ENCODE data around the gene INSL3. TPM values are rescaled to one million over a fixed set of nuclear protein-coding genes. Genes with fewer than 3 reads are reported as not detected.

Gene INSL3
- total and polyA plus RNA-seq, 2 of the 8 experiments (the other 6 are each of a cell fraction or from before 2014, with no cell fraction given): 0.41 to 1.5 TPM

GRCh38 chr19:17830567-17831418, 9.5 kb upstream of the INSL3 start (continued):
- TF ChIP-seq CTCF (IDR thresholded peaks at IDR 0.05; ENCODE audit: control extremely low read depth in 1 of 3, insufficient read depth in 1 of 3, low read depth in 1 of 3, low read length in 3 of 3) (no peak), POLR2AphosphoS5 (IDR thresholded peaks at IDR 0.05; ENCODE audit: low read depth, low read length) (peak; percentile 42; the same call in 1 of the 2 replicates), NANOG (IDR thresholded peaks at IDR 0.05; ENCODE audit: insufficient read depth, low read depth, low read length, poor library complexity, severe bottlenecking) (no peak), TBP (IDR thresholded peaks at IDR 0.05; ENCODE audit: low read depth, low read length) (0 out of 2 replicates have a peak, but pooled peaks have one; percentile 7), GABPA (IDR thresholded peaks at IDR 0.05; ENCODE audit: borderline replicate concordance, insufficient read depth, low read length) (no peak), BCL11A (IDR thresholded peaks at IDR 0.05; ENCODE audit: low read depth in 2 of 2, low read length in 2 of 2) (no peak), ATF3 (IDR thresholded peaks at IDR 0.05; ENCODE audit: insufficient read depth, low read depth, low read length) (no peak), NRF1 (IDR thresholded peaks at IDR 0.05; ENCODE audit: low read depth, low read length) (0 out of 2 replicates have a peak, but pooled peaks have one; percentile 0), ASH2L (IDR thresholded peaks at IDR 0.05; ENCODE audit: low read length) (peak; percentile 58), USF2 (IDR thresholded peaks at IDR 0.05; ENCODE audit: low read length) (no peak), CBX8 (IDR thresholded peaks at IDR 0.05; ENCODE audit: borderline replicate concordance, low read depth, low read length) (no peak), CBX5 (IDR thresholded peaks at IDR 0.05; ENCODE audit: low read depth, low read length) (no peak)

All from H1 (cell line).